Measurements from ENCODE around the gene MTMR10. TPM values are rescaled to one million over a fixed set of nuclear protein-coding genes. Genes with fewer than 3 reads are reported as not detected.

The MTMR10 gene
- total and polyA plus RNA-seq, 2 experiments from 2014 or later, result 4.3 to 11.3 TPM

- H3K27ac Mint-ChIP-seq, result no peak overlapping the region
- no peak for DNase-seq (ENCODE audit: low spot score)
- H3K36me3 ChIP-seq (ENCODE audit: insufficient read depth), result no peaks in the 10 kb centered on the region; the same call in 1 of the 2 replicates
Observed at GRCh38 chr15:30958219-30958618, 33.2 kb downstream of the MTMR10 start.

More at GRCh38 chr15:30958219-30958618, 33.2 kb downstream of the MTMR10 start:
- Histone ChIP-seq H3K79me2 (replicated peaks; ENCODE audit: insufficient read depth) (no peaks in the 10 kb centered on the region), H3K4me3 (no peak overlapping the region), H3K27ac (ENCODE audit: low read depth) (no peak overlapping the region), H3K4me2 (no peak overlapping the region), H3K27me3 (ENCODE audit: insufficient read depth) (no peaks in the 10 kb centered on the region), H2AFZ (no peak overlapping the region), H3F3A (replicated peaks; ENCODE audit: low read depth) (no peaks in the 10 kb centered on the region), H3K9me2 (ENCODE audit: insufficient read depth) (no peaks in the 10 kb centered on the region), H3K4me1 (ENCODE audit: insufficient read depth) (no peaks in the 10 kb centered on the region), H4K20me1 (replicated peaks; ENCODE audit: insufficient read depth) (no peaks in the 10 kb centered on the region)
- peaks cover 29% of the 10 kb centered on the region for H3K36me3 Mint-ChIP-seq (ENCODE audit: low read depth)
- no peak overlapping the region for H3K4me3 Mint-ChIP-seq
- peaks cover 5% of the 10 kb centered on the region for H3K27me3 Mint-ChIP-seq (ENCODE audit: insufficient read depth, low read depth, poor library complexity)
- TF ChIP-seq EZH2 (IDR thresholded peaks at IDR 0.05; ENCODE audit: low read depth, unreplicated experiment), result no peak
- TF ChIP-seq STAT1 (IDR thresholded peaks at IDR 0.05; ENCODE audit: unreplicated experiment), result no peak
- TF ChIP-seq ZNF331 (CRISPR knock-in tag; IDR thresholded peaks at IDR 0.05; ENCODE audit: low read depth), result no peak
- TF ChIP-seq ZNF462 (CRISPR knock-in tag; IDR thresholded peaks at IDR 0.05), result no peak
- TF ChIP-seq ZNF114 (CRISPR knock-in tag; IDR thresholded peaks at IDR 0.05), result no peak
- TF ChIP-seq CREB1 (CRISPR knock-in tag; IDR thresholded peaks at IDR 0.05; ENCODE audit: low read depth), result no peak
- no peak for ATAC-seq
- H3K9me3 Mint-ChIP-seq, result no peaks in the 10 kb centered on the region
- peaks cover 9% of the 10 kb centered on the region; the same call in 2 of the 3 replicates for H3K4me1 Mint-ChIP-seq
